NB4 (cell line): ENCODE measurements around the gene TSKS.

Source experiments
- POLR2A ChIP-seq: IDR thresholded peaks from 2 replicates; pipeline ENCODE4 v1.6.1; 2011; ENCODE audit warnings: mild to moderate bottlenecking; ENCODE audit not compliant: insufficient read length; ENCODE audit errors: extremely low read depth
- TF ChIP-seq, protein P1 (sequence below): IDR thresholded peaks from one replicate; pipeline ENCODE4 v1.5.1; 2012; ENCODE audit warnings: low read depth, low read length
- TF ChIP-seq, protein P2 (sequence below): IDR thresholded peaks from 2 replicates; pipeline ENCODE4 v1.6.1; 2011; ENCODE audit warnings: low read depth, low read length

DNA sequence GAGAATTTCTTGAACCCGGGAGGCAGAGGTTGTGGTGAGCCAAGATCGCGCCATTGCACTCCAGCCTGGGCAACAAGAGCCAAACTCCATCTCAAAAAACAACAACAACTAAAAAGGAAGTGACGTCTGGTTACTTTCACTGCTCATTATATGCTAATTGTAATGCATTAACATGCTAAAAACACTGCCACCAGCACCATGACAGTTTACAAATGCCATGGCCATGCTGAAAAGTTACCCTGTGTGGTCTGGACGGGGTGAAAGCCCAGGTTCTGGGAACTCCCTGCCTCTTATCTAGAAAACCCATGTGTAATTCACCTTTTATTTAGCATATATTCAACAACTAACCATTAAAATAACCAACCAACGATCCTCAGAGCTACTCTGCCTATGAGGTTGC, 44.1 kb downstream of the TSKS start:
- TF ChIP-seq, protein P1, sequence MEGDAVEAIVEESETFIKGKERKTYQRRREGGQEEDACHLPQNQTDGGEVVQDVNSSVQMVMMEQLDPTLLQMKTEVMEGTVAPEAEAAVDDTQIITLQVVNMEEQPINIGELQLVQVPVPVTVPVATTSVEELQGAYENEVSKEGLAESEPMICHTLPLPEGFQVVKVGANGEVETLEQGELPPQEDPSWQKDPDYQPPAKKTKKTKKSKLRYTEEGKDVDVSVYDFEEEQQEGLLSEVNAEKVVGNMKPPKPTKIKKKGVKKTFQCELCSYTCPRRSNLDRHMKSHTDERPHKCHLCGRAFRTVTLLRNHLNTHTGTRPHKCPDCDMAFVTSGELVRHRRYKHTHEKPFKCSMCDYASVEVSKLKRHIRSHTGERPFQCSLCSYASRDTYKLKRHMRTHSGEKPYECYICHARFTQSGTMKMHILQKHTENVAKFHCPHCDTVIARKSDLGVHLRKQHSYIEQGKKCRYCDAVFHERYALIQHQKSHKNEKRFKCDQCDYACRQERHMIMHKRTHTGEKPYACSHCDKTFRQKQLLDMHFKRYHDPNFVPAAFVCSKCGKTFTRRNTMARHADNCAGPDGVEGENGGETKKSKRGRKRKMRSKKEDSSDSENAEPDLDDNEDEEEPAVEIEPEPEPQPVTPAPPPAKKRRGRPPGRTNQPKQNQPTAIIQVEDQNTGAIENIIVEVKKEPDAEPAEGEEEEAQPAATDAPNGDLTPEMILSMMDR = no peak
- TF ChIP-seq, protein P2, sequence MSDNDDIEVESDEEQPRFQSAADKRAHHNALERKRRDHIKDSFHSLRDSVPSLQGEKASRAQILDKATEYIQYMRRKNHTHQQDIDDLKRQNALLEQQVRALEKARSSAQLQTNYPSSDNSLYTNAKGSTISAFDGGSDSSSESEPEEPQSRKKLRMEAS = no peak
- TF ChIP-seq POLR2A = no peak
